ENCODE data around the gene DCLK3. TPM values are rescaled to one million over a fixed set of nuclear protein-coding genes. Genes with fewer than 3 reads are reported as not detected.

Gene DCLK3
- polyA plus RNA-seq, 1 donor (not counting 4 experiments of a cell fraction or from before 2014, with no cell fraction given) = not detected

DNA sequence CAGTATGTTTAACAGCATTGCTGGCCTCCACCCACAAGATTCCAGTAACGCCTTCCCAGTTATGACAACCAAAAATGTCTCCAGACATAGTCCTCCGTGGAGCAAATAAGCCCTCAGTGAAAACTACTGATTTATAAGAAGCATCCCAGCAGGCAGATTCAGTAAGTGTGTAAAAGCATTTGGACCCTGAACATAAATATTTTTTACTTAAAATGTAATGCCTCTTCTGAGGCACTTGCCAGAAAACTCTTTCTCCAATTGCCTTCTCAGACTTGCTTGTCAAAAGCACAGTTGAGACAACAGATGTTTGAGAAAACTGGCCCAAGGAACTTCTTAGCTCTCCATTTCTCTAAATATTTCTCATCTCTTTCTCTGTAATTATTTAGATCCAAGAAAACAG, 31.8 kb upstream of the DCLK3 start:
- TF ChIP-seq CTCF (optimal IDR thresholded peaks at IDR 0.05 in 1 of 3, IDR thresholded peaks at IDR 0.05 in 1 of 3, conservative IDR thresholded peaks at IDR 0.05 in 1 of 3; ENCODE audit: extremely low read depth in 1 of 3, insufficient read depth in 2 of 3, low read length in 3 of 3) = no peak
- dilution Hi-C loops (cut with MboI; ENCODE audit: extremely low pct_ligation_motif_present, low sequenced_read_pairs) = no loop called here
- H3K4me1 ChIP-seq (ENCODE audit: control insufficient read depth, extremely low read depth, insufficient read depth, low read length) = peaks cover 6% of the 10 kb centered on the region
- no peak overlapping the region for H3K4me2 ChIP-seq (ENCODE audit: control insufficient read depth, extremely low read depth, insufficient read depth, low read depth, low read length)
- no peak overlapping the region for H3K27ac ChIP-seq (ENCODE audit: control insufficient read depth, insufficient read depth, low read length)
- FAIRE-seq = no peak
- H3K9me1 ChIP-seq (ENCODE audit: control insufficient read depth, extremely low read depth, insufficient read depth, low read length) = no peaks in the 10 kb centered on the region
- no peaks in the 10 kb centered on the region for H4K20me1 ChIP-seq (ENCODE audit: control insufficient read depth, extremely low read depth, insufficient read depth, low read length)
- H3K36me3 ChIP-seq (ENCODE audit: control insufficient read depth in 2 of 2, extremely low read depth in 1 of 2, insufficient read depth in 2 of 2, low read length in 2 of 2) = no peaks in the 10 kb centered on the region
- no peak overlapping the region for H3K4me3 ChIP-seq (ENCODE audit: control insufficient read depth in 2 of 3, extremely low read depth in 1 of 3, insufficient read depth in 2 of 3, low read depth in 1 of 3, low read length in 3 of 3)
- no peak for DNase-seq (ENCODE audit: low read depth, low spot score)
- no peaks in the 10 kb centered on the region for H3K9me3 ChIP-seq (ENCODE audit: control insufficient read depth, low read depth, low read length)
- H3K9ac ChIP-seq (ENCODE audit: control insufficient read depth, extremely low read depth, insufficient read depth, low read length) = no peak overlapping the region
- no peaks in the 10 kb centered on the region for H3K27me3 ChIP-seq (ENCODE audit: control insufficient read depth, extremely low read depth, insufficient read depth, low read length)
- no peaks in the 10 kb centered on the region for H3K79me2 ChIP-seq (ENCODE audit: control insufficient read depth, insufficient read depth, low read length)
- no peak overlapping the region for H2AFZ ChIP-seq (ENCODE audit: control insufficient read depth, low read length)

DNA sequence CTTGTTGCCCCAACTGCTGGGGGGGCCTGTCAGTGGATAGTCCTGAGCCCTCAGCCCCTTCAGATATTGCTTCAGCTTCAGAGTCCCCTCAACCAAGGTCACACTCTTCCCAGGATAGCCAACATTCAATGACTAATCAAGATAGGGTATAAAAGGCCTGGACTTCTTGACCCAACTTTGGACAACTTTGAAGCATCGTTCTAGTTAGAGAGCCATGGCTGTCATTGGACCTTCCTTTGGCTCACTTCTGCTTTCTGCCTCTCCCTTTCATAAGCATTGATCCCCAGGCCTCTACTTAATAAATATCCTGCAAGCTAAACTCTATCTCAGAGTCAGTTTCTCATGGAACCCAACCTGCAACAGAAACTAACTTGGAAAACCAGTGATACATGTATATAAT, 31.3 kb upstream of the DCLK3 start:
- no peak overlapping the region for H2AFZ ChIP-seq (ENCODE audit: control insufficient read depth, low read length)
- no peaks in the 10 kb centered on the region for H3K79me2 ChIP-seq (ENCODE audit: control insufficient read depth, insufficient read depth, low read length)
- H3K9me3 ChIP-seq (ENCODE audit: control insufficient read depth, low read depth, low read length) = no peaks in the 10 kb centered on the region
- no peak overlapping the region for H3K27ac ChIP-seq (ENCODE audit: control insufficient read depth, insufficient read depth, low read length)
- FAIRE-seq = no peak
- H3K4me3 ChIP-seq (ENCODE audit: control insufficient read depth in 2 of 3, extremely low read depth in 1 of 3, insufficient read depth in 2 of 3, low read depth in 1 of 3, low read length in 3 of 3) = no peak overlapping the region
- no peak overlapping the region for H3K9ac ChIP-seq (ENCODE audit: control insufficient read depth, extremely low read depth, insufficient read depth, low read length)
- no peak for DNase-seq (ENCODE audit: low read depth, low spot score)
- H3K27me3 ChIP-seq (ENCODE audit: control insufficient read depth, extremely low read depth, insufficient read depth, low read length) = no peaks in the 10 kb centered on the region
- no peak overlapping the region for H3K4me2 ChIP-seq (ENCODE audit: control insufficient read depth, extremely low read depth, insufficient read depth, low read depth, low read length)
- H3K36me3 ChIP-seq (ENCODE audit: control insufficient read depth in 2 of 2, extremely low read depth in 1 of 2, insufficient read depth in 2 of 2, low read length in 2 of 2) = no peaks in the 10 kb centered on the region
- no peaks in the 10 kb centered on the region for H4K20me1 ChIP-seq (ENCODE audit: control insufficient read depth, extremely low read depth, insufficient read depth, low read length)
- no peak for TF ChIP-seq EZH2 (IDR thresholded peaks at IDR 0.05; ENCODE audit: low read length)
- no peak for TF ChIP-seq CTCF (optimal IDR thresholded peaks at IDR 0.05 in 1 of 3, IDR thresholded peaks at IDR 0.05 in 1 of 3, conservative IDR thresholded peaks at IDR 0.05 in 1 of 3; ENCODE audit: extremely low read depth in 1 of 3, insufficient read depth in 2 of 3, low read length in 3 of 3)
- H3K9me1 ChIP-seq (ENCODE audit: control insufficient read depth, extremely low read depth, insufficient read depth, low read length) = no peaks in the 10 kb centered on the region
- H3K4me1 ChIP-seq (ENCODE audit: control insufficient read depth, extremely low read depth, insufficient read depth, low read length) = peaks cover 4% of the 10 kb centered on the region
- dilution Hi-C loops (cut with MboI; ENCODE audit: extremely low pct_ligation_motif_present, low sequenced_read_pairs) = no loop called here

Measured in keratinocyte (primary cell).